Retinal pigment epithelial cell (primary cell): ENCODE results near the gene MS4A7.

ENCODE experiments used
- DNase-seq: peaks from one replicate; pipeline ENCODE4 v3.0.0-alpha.2; 2010; ENCODE audit warnings: low read depth
- H3K4me3 ChIP-seq: 2 replicates; pipeline ENCODE4 v1.5.1; 2011; ENCODE audit warnings: mild to moderate bottlenecking, low read length, control low read depth, moderate library complexity
- TF ChIP-seq, protein P1 (sequence below): conservative IDR thresholded peaks from 2 replicates; pipeline ENCODE4 v1.5.1; 2011; ENCODE audit warnings: low read depth, low read length, control low read depth, inconsistent platforms

The MS4A7 gene

DNA sequence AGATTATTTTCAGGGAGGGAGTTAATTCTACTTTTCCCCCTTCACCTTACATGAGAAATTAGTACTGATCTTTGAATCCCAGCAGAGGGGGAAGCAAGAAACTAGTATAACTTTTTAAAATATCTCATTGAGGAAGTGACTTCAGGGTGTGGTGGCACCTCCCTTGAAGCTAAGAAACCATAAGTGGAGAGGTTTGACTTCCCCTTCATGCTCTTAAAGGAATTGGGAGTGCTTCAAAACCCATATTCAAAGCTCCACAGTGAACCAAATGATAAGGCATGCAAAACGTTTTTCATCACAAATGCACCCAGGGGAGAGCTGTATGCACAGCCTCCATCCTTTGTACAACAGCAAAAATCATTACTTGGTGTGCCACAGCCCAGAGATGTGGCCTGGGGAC, 18.5 kb downstream of the MS4A7 start:
- no peak overlapping the region for H3K4me3 ChIP-seq
- TF ChIP-seq, protein P1, sequence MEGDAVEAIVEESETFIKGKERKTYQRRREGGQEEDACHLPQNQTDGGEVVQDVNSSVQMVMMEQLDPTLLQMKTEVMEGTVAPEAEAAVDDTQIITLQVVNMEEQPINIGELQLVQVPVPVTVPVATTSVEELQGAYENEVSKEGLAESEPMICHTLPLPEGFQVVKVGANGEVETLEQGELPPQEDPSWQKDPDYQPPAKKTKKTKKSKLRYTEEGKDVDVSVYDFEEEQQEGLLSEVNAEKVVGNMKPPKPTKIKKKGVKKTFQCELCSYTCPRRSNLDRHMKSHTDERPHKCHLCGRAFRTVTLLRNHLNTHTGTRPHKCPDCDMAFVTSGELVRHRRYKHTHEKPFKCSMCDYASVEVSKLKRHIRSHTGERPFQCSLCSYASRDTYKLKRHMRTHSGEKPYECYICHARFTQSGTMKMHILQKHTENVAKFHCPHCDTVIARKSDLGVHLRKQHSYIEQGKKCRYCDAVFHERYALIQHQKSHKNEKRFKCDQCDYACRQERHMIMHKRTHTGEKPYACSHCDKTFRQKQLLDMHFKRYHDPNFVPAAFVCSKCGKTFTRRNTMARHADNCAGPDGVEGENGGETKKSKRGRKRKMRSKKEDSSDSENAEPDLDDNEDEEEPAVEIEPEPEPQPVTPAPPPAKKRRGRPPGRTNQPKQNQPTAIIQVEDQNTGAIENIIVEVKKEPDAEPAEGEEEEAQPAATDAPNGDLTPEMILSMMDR, result no peak
- DNase-seq, result no peak

DNA sequence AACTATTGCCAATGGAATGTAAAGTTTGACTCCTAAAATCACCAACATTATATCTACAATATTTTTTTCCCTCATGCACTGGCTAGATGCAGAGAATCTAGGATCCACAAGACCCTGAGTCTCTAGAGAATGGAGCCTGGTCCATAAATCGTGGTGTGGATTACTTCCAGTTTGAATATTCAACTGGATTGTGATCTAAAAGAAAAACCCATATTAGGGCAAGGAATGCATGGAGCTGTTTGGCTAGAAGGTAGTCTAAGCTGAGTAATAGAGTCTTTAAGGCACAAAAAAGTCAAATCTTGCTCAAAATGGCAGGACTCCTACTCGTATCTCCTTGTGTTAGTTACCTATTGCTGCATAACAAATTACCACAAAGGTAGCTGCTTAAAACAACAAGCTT, 41.7 kb downstream of the MS4A7 start:
- TF ChIP-seq, protein P1, result no peak
- H3K4me3 ChIP-seq, result no peak overlapping the region
- DNase-seq, result no peak

DNA sequence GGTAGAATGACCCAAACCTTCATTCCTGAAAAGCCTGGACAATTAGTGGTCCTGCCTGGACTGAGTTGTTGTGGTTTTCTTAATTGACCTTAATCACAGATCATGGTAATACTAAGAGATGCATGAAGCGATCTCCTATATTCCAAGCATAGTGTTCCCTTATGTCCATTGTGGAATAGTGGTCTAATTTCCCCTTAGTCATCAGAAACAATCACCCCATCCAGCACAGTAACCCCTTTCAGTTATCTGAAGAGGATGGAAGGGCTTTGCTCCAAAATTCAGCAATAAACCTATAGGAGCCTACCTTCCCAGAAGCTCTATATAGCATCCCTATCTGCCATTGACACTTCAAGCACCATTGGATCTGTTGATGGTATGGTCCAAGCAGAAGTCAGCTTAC, 44.3 kb downstream of the MS4A7 start:
- TF ChIP-seq, protein P1, result no peak
- H3K4me3 ChIP-seq, result no peak overlapping the region
- DNase-seq, result no peak

DNA sequence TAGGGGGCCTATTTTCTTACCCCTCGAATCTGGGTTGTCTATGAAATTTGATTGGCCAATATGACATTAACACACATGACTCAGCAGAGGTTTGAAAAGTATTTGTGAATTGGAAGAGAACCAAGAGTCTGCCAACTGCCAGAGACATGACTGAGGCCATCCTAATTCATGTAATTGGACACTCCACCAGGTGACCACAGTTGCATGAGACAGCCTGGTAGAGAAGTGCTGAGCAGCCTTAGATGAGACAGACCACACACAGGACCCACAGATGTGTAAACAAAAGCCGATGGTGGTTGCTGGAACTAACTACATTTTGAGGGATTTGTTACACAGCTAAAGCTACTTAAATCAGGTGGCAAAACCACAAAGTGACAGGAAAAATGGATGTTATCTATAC, 50.2 kb downstream of the MS4A7 start:
- DNase-seq, result no peak
- TF ChIP-seq, protein P1, result no peak
- H3K4me3 ChIP-seq, result no peak overlapping the region

DNA sequence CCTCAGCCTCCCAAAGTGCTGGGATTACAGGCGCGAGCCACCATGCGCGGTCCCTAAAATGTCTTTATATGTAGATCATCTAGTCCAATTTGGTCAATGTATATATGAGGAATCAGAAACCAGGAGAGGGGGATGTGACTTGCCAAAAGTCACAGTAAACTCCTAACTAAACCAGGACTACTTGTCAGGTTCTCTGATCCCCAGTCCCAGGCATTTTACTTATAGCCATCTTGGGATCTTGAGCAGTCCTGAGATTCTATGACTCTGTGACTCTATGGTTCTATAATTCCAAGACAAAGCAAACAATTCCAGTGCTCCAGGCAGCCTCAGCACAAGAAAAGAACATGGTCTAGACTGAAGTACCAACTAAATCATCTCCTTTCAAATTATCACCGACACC, 50.9 kb downstream of the MS4A7 start, which contains the start of gene MS4A5:
Gene MS4A5, plus strand, starts transcription at position 301 of the 400 bp plus-strand sequence. CDS start 103 bp downstream, outside the sequence.
- no peak for DNase-seq
- TF ChIP-seq, protein P1, result no peak
- H3K4me3 ChIP-seq, result no peak within 1 kb of the TSS

DNA sequence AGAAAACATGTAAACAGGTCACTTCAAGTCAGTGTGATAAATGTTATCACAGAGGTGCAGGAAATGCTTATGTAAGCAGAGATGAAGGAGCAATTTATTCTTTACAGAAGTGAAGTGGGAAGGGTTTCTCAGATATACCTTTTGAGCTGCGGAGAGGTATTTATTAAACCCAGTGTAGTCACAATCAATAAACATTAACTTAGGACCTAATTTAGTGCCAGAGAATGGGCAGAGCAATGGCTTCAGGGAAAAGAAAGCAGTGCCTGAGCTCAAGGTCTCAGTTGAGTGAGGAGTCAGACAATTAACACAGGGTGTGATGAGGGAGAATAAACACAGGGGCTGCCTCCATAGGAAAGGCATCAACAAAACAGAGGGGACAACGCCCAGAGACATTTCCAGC, 52.9 kb downstream of the MS4A7 start:
- no peak overlapping the region for H3K4me3 ChIP-seq
- TF ChIP-seq, protein P1, result no peak
- DNase-seq, result no peak

DNA sequence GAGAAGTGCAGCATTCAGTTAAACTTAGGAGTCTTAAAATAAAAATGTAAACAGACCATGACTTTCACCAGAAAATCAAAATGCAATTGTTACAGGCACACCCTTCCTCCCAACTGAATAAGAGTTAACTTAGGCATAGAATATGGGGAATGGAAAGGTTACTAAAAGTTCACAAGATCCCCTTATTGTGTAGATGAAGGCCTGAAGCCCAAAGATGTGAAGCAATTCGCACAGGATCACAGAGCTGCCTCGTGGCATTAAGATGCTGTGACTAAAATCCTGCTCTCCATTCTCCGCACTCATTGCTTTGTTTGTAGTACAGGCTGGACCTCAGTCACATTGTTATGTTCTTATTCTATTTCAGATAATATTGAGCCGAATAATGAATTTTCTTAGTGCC, 55.1 kb downstream of the MS4A7 start:
- TF ChIP-seq, protein P1, result no peak
- no peak for DNase-seq
- no peak overlapping the region for H3K4me3 ChIP-seq
